SKM-1 (cell line): ENCODE measurements around the gene ZNF239.
"Not testable (repeated sequence)": the region's sequence is repeated elsewhere in the genome, so short reads cannot be mapped to it uniquely, and the experiment has no call there.

Experiments used
- DNase-seq: peaks from one replicate; lab custom pipeline; 2025; ENCODE audit not compliant: unreplicated experiment; lab: John Stamatoyannopoulos, UW

The ZNF239 gene

DNA sequence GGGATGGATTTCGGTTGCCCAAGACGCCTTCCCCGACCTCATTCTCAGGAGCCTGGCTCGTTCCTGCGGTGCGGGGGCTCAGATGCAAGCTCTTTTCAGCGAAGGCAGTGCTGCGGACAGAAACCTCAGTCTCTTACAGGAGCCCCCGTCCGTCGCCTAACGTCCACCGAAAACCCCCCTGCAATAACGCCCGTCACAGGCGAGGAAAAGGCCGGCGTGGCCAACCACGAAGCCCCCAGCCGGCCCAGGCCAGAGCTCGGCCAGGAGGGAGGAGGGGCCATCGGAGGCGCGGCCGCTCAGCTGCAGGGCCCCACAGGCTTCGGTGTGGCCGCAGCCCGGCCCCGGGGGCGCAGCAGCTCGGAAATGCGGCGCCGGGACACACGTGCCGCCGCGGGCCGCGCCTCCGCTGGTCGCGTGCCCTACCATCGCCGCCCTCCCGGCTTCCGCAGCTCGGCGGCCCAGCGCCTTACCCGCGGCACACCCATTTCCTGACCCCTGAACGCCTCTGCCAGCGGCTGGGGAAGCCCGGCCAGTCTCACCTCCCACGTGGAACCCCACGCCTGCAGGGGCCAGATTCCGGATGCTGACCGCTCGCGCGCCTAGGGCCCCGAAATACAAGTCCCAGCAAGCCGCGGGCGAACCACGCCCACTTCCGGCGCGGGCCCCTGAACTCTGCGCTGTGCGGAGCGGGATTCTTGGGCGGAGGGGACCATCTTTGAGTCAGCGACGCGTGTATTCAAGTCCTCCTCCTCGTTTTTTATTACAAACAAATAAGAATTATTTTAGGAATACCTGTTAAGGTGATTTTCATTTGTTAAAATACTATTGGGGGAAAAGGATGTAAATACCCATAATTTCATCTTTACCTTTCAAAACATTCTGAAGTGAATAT, at the start of gene ZNF239:
Gene ZNF239, minus strand, starts transcription at position 616 of the 892 bp plus-strand sequence. CDS start 16,537 bp downstream, outside the sequence.
- DNase-seq: no peak

DNA sequence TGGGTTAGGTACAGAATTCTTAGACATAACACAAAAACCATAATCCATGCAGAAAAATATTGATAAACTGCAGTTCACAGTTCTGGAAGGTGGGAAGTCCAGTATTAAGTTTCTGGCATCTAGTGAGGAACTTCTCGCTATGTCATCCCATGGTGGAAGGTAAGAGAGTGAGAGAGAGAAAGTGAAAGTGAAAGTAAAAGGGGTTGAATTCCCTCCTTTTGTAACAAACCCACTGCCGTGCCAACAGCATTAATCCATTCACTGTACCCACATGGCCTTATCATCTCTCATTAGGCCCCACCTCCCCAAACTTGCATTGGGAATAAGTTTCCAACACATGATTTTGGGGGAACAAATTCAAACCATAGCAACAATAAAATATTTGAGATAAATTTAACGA, 48.9 kb upstream of the ZNF239 start:
- no peak for DNase-seq

DNA sequence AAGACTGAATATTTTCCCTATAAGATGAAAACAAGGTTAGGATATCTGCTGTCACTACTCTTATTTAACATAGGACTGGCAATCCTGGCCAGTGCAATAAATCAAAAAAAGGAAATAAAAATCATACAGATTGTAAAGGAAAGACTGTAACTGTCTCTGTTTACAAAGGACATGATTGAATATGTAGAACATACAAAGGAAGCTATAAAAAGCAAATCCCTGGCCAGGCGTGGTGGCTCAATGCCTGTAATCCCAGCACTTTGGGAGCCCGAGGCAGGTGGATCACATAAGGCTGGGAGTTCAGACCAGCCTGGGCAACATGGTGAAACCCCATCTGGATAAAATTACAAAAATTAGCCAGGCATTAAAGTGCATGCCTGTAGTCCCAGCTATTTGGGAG, 47.6 kb upstream of the ZNF239 start:
- DNase-seq: no peak

DNA sequence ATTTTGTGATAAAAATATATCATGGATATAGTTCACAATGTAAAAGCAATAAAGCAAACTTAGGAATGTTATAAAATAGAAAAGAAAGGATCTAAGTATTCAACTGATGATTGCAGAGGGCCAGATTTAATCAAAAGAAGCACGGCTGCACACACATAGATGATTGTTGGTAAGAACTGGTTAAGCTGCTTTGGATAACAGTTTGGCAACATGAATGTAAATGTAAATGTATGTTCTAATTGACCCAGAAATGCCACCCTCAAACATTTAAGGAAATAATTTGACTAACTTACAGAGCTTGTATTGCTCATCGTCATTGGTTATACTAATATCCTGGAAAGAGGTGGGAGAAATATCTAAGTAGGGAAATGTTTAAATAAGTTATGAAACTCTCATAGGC, 45.0 kb upstream of the ZNF239 start:
- no peak for DNase-seq

DNA sequence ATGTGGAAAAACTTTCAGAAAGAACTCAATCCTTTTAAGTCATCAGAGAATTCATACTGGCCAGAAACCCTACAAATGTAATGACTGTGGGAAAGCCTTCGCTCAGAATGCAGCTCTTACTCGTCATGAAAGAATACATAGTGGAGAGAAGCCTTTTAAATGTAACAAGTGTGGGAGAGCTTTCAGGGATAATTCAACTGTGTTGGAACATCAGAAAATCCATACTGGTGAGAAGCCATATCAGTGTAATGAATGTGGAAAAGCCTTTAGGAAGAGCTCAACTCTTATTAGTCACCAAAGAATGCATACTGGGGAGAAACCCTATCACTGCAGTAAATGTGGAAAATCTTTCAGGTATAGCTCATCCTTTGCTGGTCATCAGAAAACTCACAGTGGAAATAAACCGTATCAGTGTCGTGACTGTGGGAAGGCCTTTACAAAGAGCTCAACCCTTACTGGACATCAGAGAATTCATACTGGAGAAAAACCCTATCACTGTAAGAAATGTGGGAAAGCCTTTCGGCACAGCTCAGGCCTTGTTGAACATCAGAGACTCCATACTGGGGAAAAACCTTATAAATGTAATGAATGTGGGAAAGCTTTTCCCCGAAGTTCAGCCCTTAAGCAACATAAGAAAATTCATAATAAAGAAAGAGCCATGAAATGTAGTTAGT, 42.4 kb upstream of the ZNF239 start:
- no peak for DNase-seq

DNA sequence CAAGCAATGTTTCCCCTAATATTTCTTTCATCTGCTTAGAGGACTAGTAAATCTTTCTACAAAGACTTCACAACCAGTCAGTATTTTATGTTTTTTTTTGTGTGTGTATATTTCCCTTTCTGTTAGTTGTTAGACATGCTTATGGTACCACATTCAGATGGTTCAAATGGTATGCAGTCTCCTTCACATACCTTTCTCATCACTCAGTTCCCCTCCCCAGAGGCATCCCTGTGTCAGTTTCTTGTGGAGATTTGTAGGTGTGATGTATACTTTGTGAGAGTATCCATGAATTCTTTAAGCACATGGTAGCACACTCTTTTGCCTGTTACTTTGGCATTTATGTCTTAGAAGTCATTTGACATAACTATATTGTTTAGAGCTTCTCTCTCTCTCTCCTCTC, 36.2 kb upstream of the ZNF239 start:
- no peak for DNase-seq

DNA sequence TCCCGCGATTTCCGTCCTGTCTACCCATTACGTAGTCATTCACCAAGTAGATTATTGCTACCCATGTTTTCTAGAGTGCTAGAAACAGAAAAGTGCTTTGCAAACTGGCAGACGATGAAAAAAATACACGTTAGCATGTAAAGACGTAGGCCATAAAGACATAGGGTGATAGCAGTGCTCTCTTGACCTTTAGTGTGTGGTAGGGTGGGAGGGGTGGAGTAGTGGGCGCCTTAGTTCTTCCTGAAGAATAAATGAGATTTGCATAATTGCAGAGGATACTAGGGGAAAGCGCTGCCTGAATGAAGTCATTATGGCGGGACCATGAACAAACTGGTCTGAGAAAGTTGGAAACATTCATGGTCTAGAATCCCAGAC, 32.8 kb upstream of the ZNF239 start:
- no peak for DNase-seq

DNA sequence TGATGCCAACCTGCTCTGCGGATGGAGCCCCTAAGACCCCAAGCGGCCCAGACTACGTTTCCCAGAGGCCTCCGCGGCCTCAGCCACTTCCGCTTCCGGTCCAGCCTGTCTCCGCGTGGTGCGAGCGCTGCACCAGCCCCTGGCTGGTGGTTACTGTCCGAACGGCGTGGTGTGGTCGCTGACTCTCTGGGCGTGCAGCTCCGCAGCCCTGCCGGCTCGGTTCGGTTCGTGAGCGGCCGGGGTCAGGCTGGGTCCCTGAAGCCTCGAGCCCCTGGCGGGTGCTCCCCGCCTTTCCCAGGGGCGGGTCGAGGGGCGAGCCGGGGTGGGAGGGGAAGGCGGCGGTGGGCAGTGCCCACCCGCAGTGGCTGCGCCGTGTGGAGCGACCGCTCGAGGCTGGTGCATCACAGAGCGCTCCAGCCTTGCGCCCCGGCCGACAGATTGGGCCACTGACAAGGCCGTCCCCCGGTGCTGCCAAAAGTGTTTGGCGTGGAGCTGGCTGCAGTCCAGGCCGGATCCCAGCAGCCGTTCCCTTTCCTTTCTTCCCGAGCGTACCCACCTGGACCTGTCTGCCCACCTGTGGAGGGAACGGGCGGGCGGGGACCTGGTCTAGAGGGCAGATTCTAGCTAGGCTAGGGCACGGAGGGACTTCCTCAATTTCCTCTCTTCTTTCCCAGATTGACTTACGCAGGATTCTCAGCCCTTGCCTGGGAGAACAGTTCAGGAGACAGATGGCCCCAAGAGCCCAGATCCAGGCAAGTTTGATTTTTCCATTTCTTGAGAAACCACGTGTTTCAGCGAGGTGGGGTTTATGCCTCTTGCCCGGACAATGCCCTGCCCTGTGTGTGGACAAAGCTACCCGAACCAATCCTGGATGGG, 32.1 kb upstream of the ZNF239 start, which contains the start of gene ZNF485:
Gene ZNF485, plus strand, starts transcription at position 116 of the 876 bp plus-strand sequence. Its CDS starts 613 bp downstream, at position 729.
- DNase-seq: peak; percentile 33

DNA sequence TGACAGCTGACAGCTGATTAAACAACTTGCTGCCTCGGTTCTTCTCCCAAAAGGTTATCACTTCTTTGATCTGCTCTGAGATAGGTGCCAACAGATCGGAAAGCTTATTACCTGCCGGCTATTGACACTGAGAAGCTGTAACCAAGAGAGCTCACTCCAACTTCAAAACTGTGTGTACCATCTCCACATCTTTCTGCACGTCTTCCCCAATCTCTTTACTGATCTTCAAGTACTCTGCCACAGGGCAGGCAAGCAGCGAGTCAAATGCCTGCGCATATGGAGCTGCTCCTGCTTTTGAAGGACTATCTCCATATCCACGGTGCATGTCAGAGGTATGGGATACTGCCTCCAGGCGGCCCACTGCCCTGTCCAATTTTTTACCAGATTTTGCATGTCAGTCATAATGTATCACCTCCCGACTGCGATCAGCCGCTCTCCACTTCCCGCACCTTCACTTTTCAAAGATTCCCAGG, 31.5 kb upstream of the ZNF239 start:
- no peak for DNase-seq

DNA sequence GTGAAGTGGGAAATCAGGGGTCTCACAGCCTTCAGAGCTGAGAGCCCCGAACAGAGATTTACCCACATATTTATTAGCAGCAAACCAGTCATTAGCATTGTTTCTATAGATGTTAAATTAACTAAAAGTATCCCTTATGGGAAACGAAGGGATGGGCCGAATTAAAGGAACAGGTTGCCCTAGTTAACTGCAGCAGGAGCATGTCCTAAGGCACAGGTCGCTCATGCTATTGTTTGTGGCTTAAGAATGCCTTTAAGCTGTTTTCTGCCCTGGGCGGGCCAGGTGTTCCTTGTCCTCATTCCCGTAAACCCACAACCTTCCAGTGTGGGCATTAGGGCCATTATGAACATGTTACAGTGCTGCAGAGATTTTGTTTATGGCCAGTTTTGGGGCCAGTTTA, 27.2 kb upstream of the ZNF239 start:
- DNase-seq: not testable (repeated sequence)

DNA sequence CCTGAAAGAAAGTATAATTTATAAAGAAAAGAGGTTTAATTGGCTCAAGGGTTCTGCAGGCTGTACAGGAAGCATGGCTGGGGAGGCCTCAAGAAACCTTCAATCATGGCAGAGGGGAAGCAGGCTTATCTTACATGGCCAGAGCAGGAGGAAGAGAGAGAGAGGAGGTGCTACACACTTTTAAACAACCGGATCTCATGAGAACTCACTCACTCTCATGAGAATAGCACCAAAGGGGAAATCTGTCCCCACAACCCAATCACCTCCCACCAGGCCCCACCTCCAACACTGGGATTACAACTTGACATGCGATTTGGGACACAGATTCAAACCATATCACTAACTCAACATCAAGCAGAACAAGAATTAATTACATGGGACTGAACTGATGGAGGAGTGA, 24.9 kb upstream of the ZNF239 start:
- no peak for DNase-seq

DNA sequence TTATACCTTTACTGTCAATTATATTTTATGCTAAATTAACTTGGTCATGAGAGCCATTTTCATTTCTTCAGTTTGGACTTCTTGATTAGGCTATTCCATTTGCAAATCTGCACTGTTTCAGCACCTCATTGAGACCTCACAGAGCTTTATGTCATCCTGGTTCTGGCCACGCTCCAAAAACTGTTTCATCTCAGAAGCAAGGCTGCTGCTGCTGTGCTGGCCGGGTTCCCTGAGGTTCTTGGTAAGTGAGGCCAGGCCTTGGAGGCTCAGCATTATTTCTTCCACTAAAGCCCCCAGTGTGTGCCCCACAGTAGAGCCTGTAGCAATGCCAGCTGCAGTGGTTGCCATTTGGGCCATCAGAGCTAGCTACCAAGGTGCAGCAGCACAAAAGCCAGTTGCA, 24.0 kb upstream of the ZNF239 start:
- DNase-seq: no peak

DNA sequence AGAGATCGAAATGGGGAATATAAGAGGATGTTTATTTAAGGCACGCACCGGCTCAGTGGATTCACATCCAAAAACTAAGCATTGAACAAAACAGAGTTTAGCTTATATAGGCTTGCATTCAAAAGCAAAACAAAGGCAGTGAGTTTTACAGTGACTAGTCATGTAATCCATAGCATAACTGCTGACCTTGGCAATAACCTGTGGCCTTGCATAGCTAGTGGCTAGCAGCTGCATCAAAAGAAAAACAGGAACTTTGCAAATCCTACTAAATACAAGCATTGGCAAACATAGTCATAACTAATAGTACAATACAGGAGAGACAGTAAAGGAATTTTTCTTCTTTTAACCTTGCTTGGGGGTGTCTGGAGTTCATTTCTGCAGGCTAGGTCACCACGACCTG, 22.1 kb upstream of the ZNF239 start:
- DNase-seq: no peak

DNA sequence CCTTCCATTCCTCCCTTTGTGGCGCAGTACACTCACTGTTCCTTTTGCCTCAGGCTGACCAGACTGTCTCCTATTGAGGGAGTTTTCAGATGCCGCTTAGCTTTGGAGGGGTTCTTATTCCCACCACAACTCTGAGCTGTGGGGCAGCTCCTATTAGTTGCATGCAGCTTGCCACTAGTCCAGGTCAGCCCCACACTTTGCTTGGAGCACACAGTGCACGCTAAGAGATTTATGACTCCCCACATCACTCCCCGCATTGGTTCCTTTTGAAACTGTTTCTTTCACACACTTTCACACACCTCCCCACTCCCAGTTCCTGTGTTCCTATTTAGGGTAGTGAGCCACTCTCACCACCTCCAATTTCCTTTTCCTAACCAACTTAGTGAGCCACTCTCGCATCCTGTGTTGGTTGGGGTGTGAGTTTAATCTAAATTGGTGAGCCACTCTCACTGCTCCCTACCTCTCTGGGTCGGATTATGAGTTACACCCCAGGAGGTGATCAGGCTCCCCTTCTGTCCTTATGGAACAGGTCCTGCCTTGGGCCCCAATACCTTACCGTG, 21.4 kb upstream of the ZNF239 start:
- DNase-seq: no peak

DNA sequence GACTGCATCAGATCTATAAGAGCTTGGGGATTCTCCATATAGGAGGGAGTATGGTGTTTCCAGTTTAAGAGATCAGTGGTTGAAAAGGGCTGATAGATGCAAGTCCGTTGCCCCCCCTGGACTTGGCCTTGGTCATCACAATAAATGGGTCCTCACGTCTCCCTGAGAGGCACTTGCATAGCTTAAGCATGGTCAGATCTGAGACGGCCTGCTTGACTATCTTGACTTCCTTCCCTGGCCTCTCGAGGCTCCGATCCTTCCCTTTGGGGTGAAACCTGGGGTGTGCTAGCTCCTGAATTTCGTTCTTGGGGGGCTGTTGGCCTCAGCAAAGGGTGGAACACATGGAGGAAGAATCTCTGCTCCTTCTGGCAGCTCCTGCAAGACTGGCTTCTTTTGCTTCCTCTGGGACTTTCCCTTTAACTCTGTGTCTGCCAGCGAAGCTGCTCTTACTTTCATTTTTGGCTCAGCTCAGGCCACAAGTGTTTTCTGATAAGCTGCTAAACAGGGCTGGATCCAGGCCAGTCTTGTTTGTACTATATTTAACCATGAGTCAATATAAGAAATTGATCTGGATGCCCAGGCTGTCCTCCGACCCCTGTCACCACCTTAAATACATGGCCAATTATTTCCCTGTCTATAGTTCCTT, 20.7 kb upstream of the ZNF239 start:
- no peak for DNase-seq

DNA sequence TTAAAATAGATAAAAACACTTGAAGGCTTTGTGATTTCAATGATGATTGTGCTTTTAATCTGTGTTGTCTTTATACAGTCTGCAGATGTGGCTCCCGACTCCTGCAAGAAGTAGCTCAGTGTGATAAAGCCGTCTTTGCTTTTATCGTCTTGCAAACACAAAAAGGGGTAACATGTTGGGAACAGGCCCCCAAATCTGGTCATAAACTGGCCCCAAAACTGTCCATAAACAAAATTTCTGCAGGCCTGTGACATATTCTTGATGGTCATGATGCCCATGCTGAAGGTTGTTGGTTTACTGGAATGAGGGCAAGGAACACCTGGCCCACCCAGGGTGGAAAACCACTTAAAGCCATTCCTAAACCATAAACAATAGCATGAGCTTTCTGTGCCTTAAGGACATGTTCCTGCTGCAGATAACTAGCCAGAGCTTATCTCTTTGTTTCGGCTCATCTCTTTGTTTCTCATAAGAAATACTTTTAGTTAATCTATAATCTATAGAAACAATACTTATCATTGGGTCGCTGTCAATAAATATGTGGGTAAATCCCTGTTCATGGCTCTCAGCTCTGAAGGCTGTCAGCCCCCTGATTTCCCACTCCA, 17.0 kb upstream of the ZNF239 start:
- DNase-seq: no peak

DNA sequence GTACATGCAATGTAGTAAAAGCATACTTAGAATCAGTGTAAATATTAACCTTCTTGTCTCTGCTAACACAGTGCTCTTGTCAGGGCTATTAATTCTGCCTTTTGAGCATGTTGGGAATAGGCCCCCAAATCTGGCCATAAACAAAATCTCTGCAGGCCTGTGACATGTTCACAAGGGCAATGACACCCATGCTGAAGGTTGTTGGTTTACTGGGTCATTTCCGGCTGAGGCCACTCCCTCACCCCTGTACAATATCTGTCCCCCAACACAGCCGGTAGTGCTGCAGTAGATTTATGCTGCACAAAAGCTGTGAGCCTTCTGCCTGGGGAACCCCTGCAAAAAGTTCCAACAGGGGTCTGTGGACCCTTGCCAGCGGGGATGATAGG, 12.3 kb upstream of the ZNF239 start:
- not testable (repeated sequence) for DNase-seq

DNA sequence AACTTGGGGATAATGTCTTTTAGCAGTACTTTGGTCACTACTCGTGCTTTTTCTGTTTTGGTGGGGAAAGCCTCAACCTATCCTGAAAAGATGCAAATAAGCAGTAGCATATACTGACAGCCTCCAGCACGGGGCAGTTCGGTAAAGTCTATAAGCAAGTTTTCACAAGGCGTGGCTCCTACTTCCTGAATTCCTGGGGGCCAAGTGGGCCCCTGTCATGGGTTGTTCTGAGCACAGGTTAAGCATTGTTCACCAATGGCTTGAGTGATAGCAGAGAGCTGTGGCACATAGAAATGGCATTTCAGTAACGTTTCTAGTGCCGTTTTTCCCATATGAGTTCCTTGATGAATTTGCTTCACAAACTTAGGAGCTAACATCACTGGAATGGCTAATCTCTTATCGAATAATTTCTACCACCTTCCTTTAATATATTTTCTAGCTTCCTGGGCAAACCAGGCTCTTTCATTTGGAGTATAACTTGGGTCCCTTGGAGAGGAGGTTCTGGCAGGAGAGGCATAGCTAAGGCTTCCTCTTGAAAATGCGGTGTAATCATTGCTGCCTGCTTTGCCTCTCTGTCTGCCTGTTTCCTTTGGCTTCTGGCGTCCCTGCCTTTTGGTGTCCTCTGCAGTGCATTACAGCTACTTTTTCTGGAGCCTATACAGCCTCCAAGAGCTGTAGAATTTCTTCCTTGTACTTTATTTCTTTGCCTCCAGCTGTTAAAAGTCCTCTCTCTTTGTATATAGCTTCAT, 11.7 kb upstream of the ZNF239 start:
- no peak for DNase-seq

DNA sequence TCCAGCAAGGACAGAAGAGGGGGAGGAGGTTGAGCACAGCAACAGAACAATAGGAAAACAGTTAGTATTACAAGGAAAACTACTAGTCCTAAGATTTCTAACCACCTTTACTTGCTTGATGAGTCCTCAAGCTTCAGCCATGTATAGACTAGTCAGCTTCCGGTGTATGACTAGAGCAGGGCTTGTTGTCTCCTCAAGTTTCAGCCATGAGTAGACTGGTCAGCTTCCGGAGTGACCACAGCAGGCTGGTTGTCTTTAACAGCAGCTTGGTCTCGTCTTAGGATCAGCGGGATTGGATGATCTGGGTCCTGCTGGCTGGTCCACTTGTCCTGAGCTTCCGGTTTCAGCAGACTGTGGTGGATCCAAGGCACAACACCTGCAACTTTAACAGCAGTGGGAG, 10.6 kb upstream of the ZNF239 start:
- no peak for DNase-seq
